ENCODE data around the gene SH3D19. TPM values are rescaled to one million over a fixed set of nuclear protein-coding genes. Genes with fewer than 3 reads are reported as not detected.
"Not testable (repeated sequence)": the region's sequence is repeated elsewhere in the genome, so short reads cannot be mapped to it uniquely, and the experiment has no call there.

The SH3D19 gene
- total RNA-seq, 3 donors from 2014 or later: 0.24 to 0.61 (median 0.56) TPM

DNA sequence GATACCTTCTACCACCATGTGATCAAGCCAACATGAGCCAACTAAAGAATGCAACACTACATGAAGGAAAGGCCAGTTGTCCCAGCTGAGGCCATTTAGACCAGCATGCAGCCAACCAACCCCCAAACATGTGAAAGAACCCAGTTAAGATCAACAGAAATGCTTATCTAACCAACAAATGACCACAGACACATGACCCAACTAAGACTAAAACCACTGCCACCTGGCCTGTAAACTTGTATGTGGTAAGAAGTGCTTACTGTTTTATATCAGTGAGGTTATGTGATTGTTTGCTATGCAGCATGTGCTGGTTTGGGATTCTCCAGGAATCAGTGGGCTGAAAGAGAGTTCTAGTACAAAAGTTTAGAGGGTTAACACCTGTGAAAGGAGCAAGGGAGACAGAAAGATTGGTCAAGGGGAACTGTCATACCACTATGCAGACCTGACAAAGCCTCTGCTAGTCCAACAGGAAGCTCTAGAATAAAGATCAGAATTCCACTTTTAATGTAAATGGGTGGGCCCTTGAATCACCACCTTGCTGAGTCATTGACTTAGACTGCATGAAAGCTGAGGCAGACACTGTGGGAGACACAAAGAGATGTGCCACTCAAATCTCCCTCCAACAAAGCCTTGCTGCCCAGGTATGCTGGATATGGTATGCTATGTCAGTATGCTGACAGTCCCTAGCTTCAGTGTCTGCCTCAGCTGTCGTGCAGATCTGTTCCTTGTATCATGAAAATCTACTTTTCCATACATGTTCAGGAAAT lies 6.1 kb upstream of the SH3D19 start:
- Mint-ChIP-seq H3K36me3 (ENCODE audit: insufficient read depth) (no peaks in the 10 kb centered on the region), H3K9me3 (peaks cover 3% of the 10 kb centered on the region), H3K4me1 (ENCODE audit: low read depth) (no peaks in the 10 kb centered on the region), H3K4me3 (no peak overlapping the region), H3K27me3 (ENCODE audit: low read depth) (peaks cover 17% of the 10 kb centered on the region)
- DNase-seq (no peak), ATAC-seq (no peak)

DNA sequence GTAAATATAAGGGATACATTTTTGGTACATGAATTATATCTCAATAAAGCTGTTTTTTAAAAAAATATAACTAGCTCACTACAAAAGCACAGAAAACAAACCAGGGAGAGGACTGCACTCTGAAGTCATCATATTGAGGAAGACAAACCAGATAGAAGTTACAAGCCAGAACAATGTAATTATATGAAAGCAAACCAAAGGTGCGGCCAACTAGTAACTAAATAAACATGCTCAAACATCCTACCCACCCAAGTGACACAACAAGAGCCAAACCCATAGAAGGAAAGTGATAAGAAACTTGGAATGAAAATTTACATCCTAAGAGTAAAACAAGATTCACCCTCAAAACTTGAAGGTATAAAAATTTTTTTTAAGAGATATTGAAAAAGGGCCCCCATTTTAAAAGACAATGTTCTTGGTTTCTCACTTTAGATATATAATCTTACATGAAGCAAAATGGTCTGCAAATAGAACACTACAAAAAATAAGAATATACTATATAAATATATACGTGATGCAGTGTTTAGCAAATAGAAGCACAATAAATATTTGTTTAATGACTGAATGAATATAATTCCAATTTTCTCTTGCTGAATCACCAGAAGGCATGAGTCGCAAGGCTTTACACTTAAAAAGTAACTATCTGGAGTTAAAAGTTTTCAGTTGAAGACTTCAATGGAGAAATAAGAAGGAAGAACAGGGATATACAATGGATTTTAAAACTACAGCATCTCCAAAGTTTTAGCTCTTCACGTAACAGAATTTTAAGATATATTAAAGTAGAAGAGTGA lies 4.0 kb upstream of the SH3D19 start:
- DNase-seq: no peak
- Mint-ChIP-seq H3K9me3 (peaks cover 3% of the 10 kb centered on the region), H3K4me3 (no peak overlapping the region), H3K36me3 (ENCODE audit: insufficient read depth) (no peaks in the 10 kb centered on the region), H3K27me3 (ENCODE audit: low read depth) (peaks cover 29% of the 10 kb centered on the region), H3K4me1 (ENCODE audit: low read depth) (peaks cover 7% of the 10 kb centered on the region)
- no peak for ATAC-seq

DNA sequence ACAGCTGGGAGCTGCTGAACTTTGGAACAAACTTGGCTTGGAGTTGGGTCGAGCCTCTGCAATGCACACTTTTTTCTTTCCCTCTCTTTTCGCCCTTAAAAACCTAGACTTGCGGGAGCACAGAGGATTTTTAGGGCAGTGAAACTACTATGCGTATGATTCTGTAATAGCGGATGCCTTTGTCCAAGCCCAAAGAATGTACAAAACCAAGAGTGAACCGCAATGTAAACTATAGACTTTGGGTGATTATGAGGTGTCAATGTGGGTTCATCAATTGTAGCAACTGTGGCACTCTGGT lies 493 bp upstream of the SH3D19 start:
- Mint-ChIP-seq H3K36me3 (ENCODE audit: insufficient read depth) (no peaks in the 10 kb centered on the region), H3K4me3 (peak overlapping the region; percentile 77), H3K27me3 (ENCODE audit: low read depth) (peaks cover 60% of the 10 kb centered on the region), H3K9me3 (peaks cover 3% of the 10 kb centered on the region), H3K4me1 (ENCODE audit: low read depth) (peaks cover 12% of the 10 kb centered on the region)
- ATAC-seq: no peak
- no peak for DNase-seq

DNA sequence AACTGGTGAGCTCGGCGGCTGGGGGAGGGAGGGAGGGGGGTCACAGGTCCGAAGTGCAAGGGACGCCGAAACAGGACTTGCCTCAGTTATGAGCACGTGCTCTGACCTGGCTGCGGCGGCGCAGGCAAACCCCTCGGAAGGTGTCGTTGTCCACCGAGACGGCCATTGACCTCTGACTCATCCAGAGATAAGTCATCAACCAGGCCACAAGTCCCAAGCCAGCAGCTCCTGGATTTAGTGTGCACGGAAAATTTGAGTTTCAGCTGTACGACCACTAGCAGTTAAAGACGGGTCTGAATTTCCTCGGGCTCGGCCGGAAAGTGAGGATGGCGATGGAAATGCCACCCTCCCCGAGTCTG lies 674 bp downstream of the SH3D19 start:
- ATAC-seq (no peak), DNase-seq (no peak)
- H3K27me3 Mint-ChIP-seq (ENCODE audit: low read depth): peaks cover 60% of the 10 kb centered on the region
- no peak overlapping the region for H3K4me3 Mint-ChIP-seq
- H3K4me1 Mint-ChIP-seq (ENCODE audit: low read depth): peaks cover 12% of the 10 kb centered on the region
- H3K9me3 Mint-ChIP-seq: no peaks in the 10 kb centered on the region
- H3K36me3 Mint-ChIP-seq (ENCODE audit: insufficient read depth): no peaks in the 10 kb centered on the region

DNA sequence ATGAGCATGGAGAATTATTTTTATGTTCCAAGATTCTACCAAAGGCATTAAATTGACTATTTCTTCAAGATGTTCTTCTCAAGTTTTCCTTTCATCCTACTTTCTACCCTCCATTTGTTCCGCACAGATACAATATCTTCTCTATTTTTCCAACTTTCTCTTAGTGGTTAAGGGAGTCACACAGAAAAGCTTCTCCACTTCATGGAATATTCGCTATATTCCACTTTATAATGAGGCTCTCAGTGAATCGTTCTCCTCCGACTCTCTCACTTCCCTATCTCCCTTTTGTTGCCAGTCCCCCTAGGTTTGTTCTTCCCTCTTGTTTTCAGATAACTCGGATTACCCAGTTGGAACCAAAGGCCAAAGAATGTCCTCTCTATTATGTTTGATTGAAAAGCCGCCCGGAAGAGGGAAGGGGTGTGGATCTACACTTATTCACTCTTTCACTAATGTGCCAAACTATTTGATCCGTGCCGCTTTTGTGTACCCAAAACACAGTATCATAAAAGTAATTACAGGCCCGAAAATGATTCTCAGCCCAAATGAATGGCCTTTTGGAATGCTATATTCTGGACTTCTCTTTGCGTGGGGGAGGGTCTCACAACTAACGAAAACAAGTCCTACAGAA lies 1.2 kb downstream of the SH3D19 start:
- Mint-ChIP-seq H3K36me3 (ENCODE audit: insufficient read depth) (no peaks in the 10 kb centered on the region), H3K4me3 (peak overlapping the region; percentile 31), H3K27me3 (ENCODE audit: low read depth) (peaks cover 61% of the 10 kb centered on the region), H3K4me1 (ENCODE audit: low read depth) (peaks cover 12% of the 10 kb centered on the region), H3K9me3 (no peaks in the 10 kb centered on the region)
- no peak for DNase-seq
- ATAC-seq: no peak

DNA sequence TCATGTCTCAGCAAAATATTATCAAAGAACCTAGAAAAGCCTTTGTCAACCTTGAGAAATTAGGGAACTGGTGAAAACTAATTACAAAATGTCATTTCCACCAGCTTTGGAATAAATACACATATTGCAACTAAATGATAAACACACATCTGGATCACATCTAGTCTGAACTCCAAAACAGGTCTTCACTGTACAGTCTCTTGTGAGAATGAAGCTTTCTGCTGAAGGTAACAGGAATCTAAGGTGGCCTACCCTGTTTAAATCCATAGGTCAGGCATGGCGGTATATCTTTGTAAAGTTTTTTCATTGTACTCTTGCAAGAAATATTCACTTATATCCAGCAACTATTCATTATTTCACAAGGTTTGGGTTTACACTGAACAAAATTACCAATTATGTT lies 1.7 kb downstream of the SH3D19 start:
- DNase-seq (no peak), ATAC-seq (no peak)
- Mint-ChIP-seq H3K36me3 (ENCODE audit: insufficient read depth) (no peaks in the 10 kb centered on the region), H3K27me3 (ENCODE audit: low read depth) (peaks cover 58% of the 10 kb centered on the region), H3K4me3 (no peak overlapping the region), H3K4me1 (ENCODE audit: low read depth) (peaks cover 12% of the 10 kb centered on the region), H3K9me3 (no peaks in the 10 kb centered on the region)

DNA sequence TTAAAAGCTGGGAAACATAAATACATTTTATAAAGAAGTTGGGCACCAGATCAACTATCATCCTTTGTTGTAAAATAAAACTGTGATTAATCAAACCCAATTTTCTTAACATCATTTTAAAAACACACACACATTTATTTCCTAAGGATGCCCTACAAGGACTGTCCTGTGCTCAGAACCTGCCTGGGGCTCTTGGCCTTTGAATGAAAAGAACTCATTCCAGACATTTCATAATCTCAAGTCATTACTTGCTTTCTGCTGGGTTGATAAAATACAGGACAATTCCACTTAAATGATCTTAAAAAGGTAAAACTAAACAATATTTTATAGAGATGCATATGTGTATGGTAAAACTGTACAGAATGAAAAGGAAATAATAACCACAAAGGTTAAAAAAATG lies 2.8 kb downstream of the SH3D19 start:
- H3K36me3 Mint-ChIP-seq (ENCODE audit: insufficient read depth): no peaks in the 10 kb centered on the region
- H3K27me3 Mint-ChIP-seq (ENCODE audit: low read depth): peaks cover 55% of the 10 kb centered on the region
- peaks cover 12% of the 10 kb centered on the region for H3K4me1 Mint-ChIP-seq (ENCODE audit: low read depth)
- ATAC-seq (no peak), DNase-seq (no peak)
- H3K9me3 Mint-ChIP-seq: no peaks in the 10 kb centered on the region
- H3K4me3 Mint-ChIP-seq: no peak overlapping the region

DNA sequence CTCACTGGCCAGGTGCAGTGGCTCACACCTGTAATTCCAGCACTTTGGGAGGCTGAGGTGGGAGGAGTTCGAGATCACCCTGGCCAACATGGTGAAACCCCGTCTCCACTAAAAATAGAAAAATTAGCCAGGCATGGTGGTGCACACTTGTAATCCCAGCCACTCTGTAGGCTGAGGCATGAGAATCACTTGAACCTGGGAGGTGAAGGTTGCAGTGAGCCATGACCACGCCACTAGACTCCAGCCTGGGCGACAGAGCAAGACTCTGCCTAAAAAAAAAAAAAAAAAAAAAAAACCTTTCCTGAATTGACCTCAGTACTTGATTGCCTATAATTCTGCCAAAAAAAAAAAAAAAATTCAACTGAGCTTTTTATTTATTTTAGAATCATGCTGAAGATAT lies 3.2 kb downstream of the SH3D19 start:
- not testable (repeated sequence) for DNase-seq; ATAC-seq; H3K9me3 Mint-ChIP-seq; H3K4me3 Mint-ChIP-seq; H3K36me3 Mint-ChIP-seq (ENCODE audit: insufficient read depth)
- Mint-ChIP-seq H3K27me3 (ENCODE audit: low read depth) (peaks cover 57% of the 10 kb centered on the region), H3K4me1 (ENCODE audit: low read depth) (peaks cover 12% of the 10 kb centered on the region)

DNA sequence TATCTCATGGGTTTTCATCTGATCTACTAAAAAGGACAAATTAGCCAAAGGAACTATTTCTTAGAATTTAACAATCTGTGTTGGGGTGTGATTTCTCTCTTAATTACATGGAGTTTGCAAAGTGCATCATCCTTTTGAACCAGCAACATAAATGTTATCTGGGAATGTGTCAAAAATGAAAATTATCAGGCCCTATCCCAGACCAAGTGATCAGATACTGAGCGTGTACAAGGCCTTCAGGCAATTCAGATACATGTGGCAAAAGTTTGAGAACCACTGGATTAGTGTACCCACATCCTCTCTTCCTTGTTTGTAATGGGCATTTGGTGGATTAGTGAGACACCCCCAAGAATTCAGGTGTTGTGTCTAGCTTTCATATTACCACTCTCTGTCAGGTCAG lies 3.8 kb downstream of the SH3D19 start:
- H3K4me3 Mint-ChIP-seq: no peak overlapping the region

DNA sequence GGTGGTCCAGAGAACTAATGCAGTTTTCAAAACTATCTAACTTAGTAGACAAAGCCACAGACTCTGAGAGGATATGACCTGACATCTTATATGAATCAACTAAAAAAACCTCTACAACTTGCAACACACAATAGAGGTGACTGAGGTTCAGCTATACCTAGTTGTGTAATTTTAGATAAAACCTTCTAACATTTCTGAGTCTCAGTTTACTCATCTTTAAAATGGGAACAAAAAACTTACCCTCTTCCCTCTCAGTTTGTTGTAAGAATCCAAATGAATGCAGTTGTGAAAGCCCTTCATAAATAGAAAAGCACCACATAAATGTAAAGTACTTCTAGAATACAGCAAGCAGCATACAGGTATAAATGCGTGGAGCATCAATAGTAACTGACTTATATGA lies 5.9 kb downstream of the SH3D19 start:
- Mint-ChIP-seq H3K4me3 (no peak overlapping the region), H3K27me3 (ENCODE audit: low read depth) (peaks cover 43% of the 10 kb centered on the region), H3K9me3 (no peaks in the 10 kb centered on the region), H3K4me1 (ENCODE audit: low read depth) (peaks cover 6% of the 10 kb centered on the region), H3K36me3 (ENCODE audit: insufficient read depth) (no peaks in the 10 kb centered on the region)
- DNase-seq (no peak), ATAC-seq (no peak)

More for the DNA sequence above, 3.8 kb downstream of the SH3D19 start:
- DNase-seq (no peak), ATAC-seq (no peak)
- Mint-ChIP-seq H3K36me3 (ENCODE audit: insufficient read depth) (no peaks in the 10 kb centered on the region), H3K27me3 (ENCODE audit: low read depth) (peaks cover 55% of the 10 kb centered on the region), H3K4me1 (ENCODE audit: low read depth) (peaks cover 12% of the 10 kb centered on the region), H3K9me3 (no peaks in the 10 kb centered on the region)

DNA sequence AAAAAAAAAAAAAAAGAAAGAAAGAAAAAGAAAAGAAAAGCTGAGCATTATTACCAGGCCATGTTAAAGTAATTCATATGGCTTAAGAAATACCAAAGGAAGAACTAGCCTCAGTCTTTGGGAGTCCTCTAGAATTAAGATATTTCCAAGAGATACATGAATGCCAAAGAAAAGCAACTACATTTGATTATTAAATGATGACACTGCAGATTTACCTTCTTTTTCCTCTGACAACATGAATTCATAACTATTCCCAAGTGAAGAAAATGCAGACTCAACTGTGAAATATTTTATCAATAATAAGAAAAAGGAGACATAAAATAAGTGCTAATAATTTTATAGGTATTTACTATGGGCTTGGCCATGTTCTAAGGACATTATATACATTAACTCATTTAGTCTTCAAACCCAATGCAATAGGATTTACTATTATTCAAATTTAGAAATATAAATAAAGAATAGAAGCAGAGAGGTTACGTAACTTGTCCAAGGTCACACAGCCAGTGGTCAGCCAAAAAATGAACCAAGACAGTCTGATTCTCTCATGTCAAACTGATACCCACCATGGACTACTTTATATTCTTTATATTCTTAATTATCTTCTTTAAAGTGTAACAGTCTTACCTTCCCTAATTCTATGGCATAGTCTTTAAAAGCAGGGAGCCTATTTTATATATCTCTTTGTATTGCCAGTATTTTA lies 6.9 kb downstream of the SH3D19 start:
- no peak for DNase-seq
- Mint-ChIP-seq H3K27me3 (ENCODE audit: low read depth) (peaks cover 32% of the 10 kb centered on the region), H3K9me3 (no peaks in the 10 kb centered on the region), H3K4me3 (no peak overlapping the region), H3K4me1 (ENCODE audit: low read depth) (no peaks in the 10 kb centered on the region), H3K36me3 (ENCODE audit: insufficient read depth) (no peaks in the 10 kb centered on the region)
- no peak for ATAC-seq

DNA sequence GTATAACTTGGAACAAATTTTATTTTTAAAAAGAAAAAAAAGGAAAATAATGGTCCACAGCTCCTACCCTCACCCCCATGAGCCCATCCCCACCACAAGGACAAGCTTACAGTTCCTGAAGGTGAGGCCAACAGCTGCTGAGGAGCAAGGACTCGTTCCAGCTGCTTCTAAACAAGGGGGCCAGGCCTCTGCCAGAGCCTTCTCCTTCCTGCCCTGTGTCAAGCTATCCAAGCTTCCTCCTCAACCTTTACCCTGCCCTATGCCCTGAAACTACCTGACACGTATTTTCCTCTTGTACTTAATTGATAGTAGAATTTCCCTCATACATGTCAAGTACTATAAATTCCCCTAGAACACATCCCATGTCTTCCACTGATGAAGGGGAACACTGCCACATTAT lies 8.8 kb downstream of the SH3D19 start:
- Mint-ChIP-seq H3K9me3 (no peaks in the 10 kb centered on the region), H3K4me3 (no peak overlapping the region), H3K4me1 (ENCODE audit: low read depth) (no peaks in the 10 kb centered on the region), H3K36me3 (ENCODE audit: insufficient read depth) (no peaks in the 10 kb centered on the region), H3K27me3 (ENCODE audit: low read depth) (peaks cover 19% of the 10 kb centered on the region)
- no peak for ATAC-seq
- DNase-seq: no peak

DNA sequence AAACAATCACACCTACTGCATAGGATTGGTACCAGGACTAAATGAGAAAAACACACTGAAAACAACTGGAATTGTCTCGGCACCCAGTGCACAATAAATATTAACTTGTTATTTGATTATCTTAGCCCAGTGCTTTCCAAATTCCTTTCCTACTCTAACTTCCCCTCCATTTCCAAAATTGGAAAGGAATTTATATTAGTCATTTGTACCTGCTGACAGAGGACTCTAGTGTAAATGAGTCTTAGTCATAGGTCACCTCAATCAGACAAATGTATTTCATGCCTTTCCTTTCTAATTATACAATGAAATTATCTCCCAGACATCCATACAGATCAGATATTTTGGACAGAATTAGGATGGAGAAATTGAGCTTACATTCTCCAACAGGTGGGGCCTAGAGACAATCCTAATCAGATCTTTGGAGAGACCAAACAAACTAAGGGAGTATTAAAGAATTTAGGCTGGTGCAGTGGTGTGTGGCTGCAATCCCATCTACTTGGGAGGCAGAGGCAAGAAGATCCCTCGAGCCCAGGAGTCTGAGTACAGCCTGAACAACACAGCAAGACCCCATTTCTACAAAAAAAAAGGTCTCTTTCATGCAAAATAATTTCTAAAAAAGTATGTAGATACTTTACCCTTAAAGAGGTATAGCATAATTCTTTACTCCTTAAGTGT lies 10.1 kb downstream of the SH3D19 start:
- no peaks in the 10 kb centered on the region for H3K9me3 Mint-ChIP-seq
- no peak for DNase-seq
- no peak overlapping the region for H3K4me3 Mint-ChIP-seq

DNA sequence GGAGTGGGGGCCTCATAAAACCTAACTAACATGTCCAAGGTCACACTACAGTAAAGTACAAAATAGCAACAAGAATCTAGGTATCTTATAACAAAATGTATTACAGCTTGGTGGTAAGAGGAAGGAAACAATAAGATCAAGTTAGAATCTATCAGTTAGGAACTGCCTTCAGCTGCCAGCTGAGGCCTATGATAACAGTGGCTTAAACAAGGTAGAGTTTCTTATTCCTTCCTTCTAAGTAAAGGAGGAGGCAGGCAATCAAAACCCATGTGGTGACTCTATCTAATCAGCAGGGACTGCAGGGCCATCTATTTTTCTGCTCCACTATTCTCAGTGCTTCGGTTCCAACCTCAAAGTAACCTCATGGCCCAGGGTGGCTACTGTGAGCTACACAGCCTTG lies 10.9 kb downstream of the SH3D19 start:
- no peaks in the 10 kb centered on the region for H3K9me3 Mint-ChIP-seq
- no peaks in the 10 kb centered on the region for H3K4me1 Mint-ChIP-seq (ENCODE audit: low read depth)
- no peak overlapping the region for H3K4me3 Mint-ChIP-seq

More for the DNA sequence above, 10.1 kb downstream of the SH3D19 start:
- no peak for ATAC-seq
- Mint-ChIP-seq H3K36me3 (ENCODE audit: insufficient read depth) (no peaks in the 10 kb centered on the region), H3K4me1 (ENCODE audit: low read depth) (no peaks in the 10 kb centered on the region), H3K27me3 (ENCODE audit: low read depth) (peaks cover 11% of the 10 kb centered on the region)

More for the DNA sequence above, 10.9 kb downstream of the SH3D19 start:
- ATAC-seq (no peak), DNase-seq (no peak)
- Mint-ChIP-seq H3K36me3 (ENCODE audit: insufficient read depth) (no peaks in the 10 kb centered on the region), H3K27me3 (ENCODE audit: low read depth) (peaks cover 9% of the 10 kb centered on the region)
